HG02763 (cell line): Measurements from ENCODE around the gene ELFN1.

ENCODE experiments used
- ATAC-seq: cut with Tn5 transposase; IDR thresholded peaks from one replicate; pipeline ENCODE4 v1.9.1; 2021; ENCODE audit warnings: mild to moderate bottlenecking, moderate library complexity; ENCODE audit not compliant: unreplicated experiment

Gene ELFN1

GRCh38 chr7:1663223-1663622, 6.9 kb upstream of the ELFN1 start:
- ATAC-seq, result no peak

GRCh38 chr7:1663857-1664651, 6.0 kb upstream of the ELFN1 start:
- no peak for ATAC-seq

DNA sequence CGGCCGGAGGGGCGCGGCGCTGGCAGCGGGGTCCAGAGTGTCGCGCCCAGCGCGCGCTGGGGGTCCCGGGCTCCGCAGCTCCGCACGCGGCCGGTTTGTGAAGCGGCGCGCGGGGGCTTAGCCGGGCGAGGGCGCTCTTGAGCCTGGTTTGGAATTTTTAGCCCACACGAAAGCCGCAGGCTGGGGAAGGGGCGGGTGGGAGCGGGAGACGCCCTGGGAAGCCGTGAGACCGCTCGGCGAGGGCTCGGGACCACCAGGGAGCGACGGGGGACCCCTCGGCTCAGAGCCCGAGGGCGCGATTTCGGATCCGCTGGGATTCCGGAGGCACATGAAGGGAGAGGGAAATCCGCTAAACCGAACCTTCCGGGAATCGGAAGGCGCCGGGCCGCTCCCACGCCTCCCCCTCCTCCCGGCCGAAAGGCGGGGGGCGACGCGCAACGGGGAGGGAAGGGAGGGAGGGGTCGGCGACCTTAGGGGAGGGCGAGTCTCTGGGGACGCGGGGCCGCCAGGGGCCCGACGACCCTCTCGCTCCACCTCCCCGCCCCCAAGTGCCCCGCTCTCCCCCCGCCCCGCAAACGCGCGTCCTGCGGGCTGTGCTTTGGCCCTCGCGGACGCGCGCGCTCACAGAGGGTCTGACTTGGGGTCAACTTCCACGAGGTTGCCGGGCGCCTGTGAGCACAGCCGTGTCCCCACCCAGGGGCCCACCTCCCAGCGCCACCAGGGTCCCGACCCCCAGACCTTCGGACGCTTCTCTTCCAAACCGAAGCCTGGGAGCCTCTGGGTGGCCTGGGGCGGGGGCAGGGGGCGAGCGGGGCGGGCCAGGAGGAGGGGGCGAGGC, 5.1 kb upstream of the ELFN1 start:
- ATAC-seq, result no peak

- ATAC-seq, result no peak
These were observed 4.3 kb upstream of the ELFN1 start for GRCh38 chr7:1665549-1666316.

GRCh38 chr7:1666317-1666822, 3.7 kb upstream of the ELFN1 start:
- no peak for ATAC-seq

GRCh38 chr7:1666823-1667565, 3.1 kb upstream of the ELFN1 start:
- ATAC-seq, result no peak

GRCh38 chr7:1667566-1668395, 2.3 kb upstream of the ELFN1 start:
- no peak for ATAC-seq

GRCh38 chr7:1668396-1669063, 1.5 kb upstream of the ELFN1 start:
- ATAC-seq, result no peak

DNA sequence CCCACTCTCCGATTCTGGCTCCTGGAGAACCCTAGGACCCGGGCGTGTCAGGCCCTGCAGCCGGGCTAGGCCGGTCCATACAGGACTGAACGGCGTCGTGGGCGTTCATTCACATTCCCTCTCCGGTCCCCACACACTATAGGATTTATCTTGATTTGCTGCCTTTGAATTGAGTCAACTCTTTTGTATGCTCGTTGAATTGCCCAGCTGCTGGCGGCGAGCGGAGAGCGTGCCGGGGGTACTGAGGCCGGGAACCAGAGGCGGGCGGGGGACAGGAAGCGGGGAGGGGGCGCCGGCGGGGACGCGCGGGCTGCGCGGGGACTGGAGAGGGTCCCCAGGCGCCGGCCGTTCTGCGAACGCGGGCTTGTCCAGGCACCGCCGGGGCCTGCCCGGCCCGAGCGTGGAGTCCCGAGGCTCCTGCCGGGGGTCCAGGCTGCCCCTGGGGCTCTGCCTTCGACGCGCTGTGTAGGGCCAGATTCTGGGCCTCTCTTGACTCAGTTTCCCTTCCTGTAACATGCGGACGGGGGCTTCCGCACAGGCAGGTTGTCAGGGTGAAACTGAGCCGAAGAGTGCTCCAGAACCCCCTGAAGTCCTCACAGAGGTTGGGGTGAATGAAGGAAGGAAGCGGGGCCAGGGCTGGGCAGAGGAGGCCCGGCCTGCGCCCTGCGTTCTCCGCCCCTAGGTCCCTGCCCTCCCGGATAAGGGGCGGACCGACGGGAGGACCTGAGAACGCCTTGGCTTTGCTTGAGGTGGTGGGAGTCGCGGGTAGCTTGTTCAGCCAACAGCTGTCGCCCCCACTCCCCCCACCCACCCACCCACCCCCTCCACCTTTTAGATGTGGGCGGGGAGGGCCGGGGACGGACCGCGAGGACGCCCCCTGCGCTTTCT, 769 bp upstream of the ELFN1 start:
- no peak for ATAC-seq

DNA sequence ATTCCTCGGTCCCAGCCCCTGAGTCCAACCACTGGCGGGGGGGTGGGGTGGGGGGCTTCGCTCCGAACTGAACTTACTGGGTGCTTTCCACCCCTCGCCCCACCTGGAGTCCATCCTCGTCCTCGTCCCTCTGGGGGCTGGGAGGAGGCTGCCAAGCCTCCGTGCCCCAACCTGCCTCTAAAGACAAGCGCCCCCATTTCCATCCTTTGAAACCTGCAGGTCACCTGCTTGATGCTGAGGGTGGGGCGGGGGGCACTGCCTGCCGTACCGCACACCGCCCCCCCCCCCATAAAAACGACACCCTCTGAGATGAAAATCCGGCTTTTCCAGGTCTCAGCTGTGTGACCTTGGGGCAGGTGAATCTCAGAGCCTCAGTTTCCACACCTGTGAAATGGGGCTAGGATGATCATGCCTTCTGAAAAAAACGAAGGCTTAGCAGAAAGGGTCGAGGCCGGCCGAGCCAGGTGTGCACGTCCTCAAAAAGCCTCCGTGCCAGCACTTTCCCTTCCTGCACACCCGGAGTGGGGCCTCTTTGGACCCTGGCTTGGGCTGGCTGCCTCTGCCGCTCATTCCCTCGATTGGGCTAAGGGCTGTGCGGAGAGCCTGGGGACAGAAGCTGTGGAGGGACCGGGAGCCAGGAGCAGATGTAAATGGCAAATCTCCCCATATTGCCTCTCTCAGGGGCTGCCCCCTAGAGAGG, 967 bp downstream of the ELFN1 start:
- no peak for ATAC-seq

- no peak for ATAC-seq
These were observed 1.7 kb downstream of the ELFN1 start for GRCh38 chr7:1671594-1672451.

GRCh38 chr7:1672851-1673486, 2.9 kb downstream of the ELFN1 start:
- ATAC-seq, result no peak

DNA sequence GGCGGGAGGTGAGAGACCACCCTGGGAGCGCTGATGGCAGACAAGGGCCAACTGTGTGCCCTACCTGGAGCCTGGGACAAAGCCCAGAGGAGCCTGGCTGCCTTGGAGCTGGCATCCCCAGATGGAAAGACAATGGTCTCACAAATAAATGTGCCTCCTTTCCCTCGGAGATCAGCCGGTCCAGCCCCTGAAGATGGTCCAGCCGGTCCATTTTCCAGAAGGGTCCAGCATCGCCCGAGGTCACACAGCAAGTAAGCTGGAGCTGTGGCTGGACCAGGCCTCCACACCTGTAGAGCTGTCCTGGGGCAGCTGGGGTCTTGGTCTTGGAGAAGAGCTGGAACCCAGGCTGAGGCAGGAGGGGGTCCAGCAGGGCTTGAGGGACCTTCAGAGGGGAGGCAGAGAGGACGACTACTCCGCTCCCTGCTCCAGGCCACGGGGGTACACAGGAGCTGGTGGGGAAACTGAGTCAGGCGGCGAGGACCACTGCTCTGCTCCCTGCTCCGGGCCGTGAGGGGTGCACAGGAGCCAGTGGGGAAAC, 3.6 kb downstream of the ELFN1 start:
- ATAC-seq, result no peak

DNA sequence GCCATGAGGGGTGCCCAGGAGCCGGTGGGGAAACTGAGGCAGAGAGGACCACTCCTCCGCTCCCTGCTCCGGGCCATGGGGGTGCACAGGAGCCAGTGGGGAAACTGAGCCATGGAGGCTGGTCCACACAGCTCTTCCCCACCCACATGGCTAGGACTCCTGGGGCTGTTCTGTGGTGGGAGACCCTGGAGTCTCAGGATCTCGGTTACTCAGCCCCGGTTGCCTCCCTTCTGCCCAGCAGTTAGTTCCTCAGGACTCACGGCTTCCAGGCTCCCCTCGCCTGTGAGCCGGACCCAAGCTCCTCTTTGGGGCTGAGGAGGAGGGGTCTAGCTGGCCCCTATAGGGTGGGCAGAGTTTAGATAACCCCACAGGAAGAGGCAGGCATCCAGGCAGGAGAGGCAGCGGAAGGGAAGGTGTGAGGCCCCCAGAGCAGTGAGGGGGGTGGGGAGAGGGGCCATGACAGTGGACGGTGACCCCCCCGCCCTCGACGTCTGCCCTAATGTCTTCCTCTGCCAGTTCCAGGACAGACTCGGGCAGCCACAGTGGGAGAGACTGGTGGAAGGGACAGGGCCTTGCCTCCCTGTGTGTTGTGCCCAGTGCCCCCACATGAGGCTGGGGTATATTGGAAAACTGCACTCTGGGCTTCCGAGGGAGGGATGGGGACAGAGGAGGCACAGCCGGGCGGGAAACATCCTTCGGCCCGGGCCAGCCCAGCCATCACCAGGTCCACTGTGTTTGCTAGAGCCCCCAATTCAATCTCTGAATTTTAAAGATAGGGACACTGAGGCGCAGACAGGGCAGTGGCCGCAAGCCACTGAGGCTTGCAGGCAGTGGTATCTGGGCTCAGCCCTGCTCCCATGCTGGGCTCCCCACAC, 4.3 kb downstream of the ELFN1 start:
- ATAC-seq, result no peak
